ENCODE data around the gene RFK.

- TF ChIP-seq CTCF (IDR thresholded peaks at IDR 0.05) (no peak), POLR2AphosphoS5 (IDR thresholded peaks at IDR 0.05) (no peak), POLR2A (IDR thresholded peaks at IDR 0.05) (no peak)
Observed at GRCh38 chr9:76396597-76396996, 2.4 kb upstream of the RFK start.
